Sigmoid colon (tissue), 4 donors: ENCODE results near the gene TRIL.

Experiments used
- EP300 ChIP-seq, 4 donors: sonication (generic); formaldehyde crosslinking; IDR thresholded peaks; one replicate each; pipeline ENCODE4 v1.6.1; 2017; ENCODE audit warnings: antibody characterized with exemption in 4 of 4
- TF ChIP-seq, protein P1 (sequence below), 4 experiments: fragments of 450-650 bp in 3 of 4; fragments of 200-600 bp in 1 of 4; IDR thresholded peaks; one replicate each; pipeline ENCODE4 v1.5.1; 2016 to 2019; ENCODE audit warnings: antibody characterized with exemption in 4 of 4, mild to moderate bottlenecking in 3 of 4, moderate library complexity in 2 of 4

- no peak for TF ChIP-seq EP300 (IDR thresholded peaks at IDR 0.05)
- TF ChIP-seq, protein P1, sequence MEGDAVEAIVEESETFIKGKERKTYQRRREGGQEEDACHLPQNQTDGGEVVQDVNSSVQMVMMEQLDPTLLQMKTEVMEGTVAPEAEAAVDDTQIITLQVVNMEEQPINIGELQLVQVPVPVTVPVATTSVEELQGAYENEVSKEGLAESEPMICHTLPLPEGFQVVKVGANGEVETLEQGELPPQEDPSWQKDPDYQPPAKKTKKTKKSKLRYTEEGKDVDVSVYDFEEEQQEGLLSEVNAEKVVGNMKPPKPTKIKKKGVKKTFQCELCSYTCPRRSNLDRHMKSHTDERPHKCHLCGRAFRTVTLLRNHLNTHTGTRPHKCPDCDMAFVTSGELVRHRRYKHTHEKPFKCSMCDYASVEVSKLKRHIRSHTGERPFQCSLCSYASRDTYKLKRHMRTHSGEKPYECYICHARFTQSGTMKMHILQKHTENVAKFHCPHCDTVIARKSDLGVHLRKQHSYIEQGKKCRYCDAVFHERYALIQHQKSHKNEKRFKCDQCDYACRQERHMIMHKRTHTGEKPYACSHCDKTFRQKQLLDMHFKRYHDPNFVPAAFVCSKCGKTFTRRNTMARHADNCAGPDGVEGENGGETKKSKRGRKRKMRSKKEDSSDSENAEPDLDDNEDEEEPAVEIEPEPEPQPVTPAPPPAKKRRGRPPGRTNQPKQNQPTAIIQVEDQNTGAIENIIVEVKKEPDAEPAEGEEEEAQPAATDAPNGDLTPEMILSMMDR (IDR thresholded peaks at IDR 0.05) = no peak
Measured at GRCh38 chr7:28939367-28939766, 18.8 kb downstream of the TRIL start.
